Measurements from ENCODE around the gene KIF2A. TPM values are rescaled to one million over a fixed set of nuclear protein-coding genes. Genes with fewer than 3 reads are reported as not detected.

KIF2A gene
- total and polyA plus RNA-seq, 2 of the 4 experiments (the other 2 are of a cell fraction) = 23.6 to 37.3 TPM

GRCh38 chr5:62374090-62374489 is 68.1 kb downstream of the KIF2A start:
- Histone ChIP-seq H2BK5ac (ENCODE audit: low read depth, low read length, poor library complexity, severe bottlenecking) (no peak overlapping the region), H3K4ac (ENCODE audit: low read depth, low read length) (no peak overlapping the region), H3K9me3 (ENCODE audit: control insufficient read depth, insufficient read depth, low read length) (no peaks in the 10 kb centered on the region), H2AK5ac (ENCODE audit: low read depth, low read length) (no peak overlapping the region), H3K4me3 (ENCODE audit: insufficient read depth, low read depth, low read length) (no peak overlapping the region), H4K91ac (ENCODE audit: insufficient read depth, low read depth, low read length) (no peak overlapping the region), H3K4me1 (ENCODE audit: control insufficient read depth, insufficient read depth, low read length) (no peaks in the 10 kb centered on the region), H3K27me3 (ENCODE audit: control insufficient read depth, insufficient read depth, low read length) (no peaks in the 10 kb centered on the region), H4K8ac (ENCODE audit: low read depth in 2 of 2, low read length in 2 of 2) (no peak overlapping the region), H2BK15ac (ENCODE audit: low read depth, low read length) (no peak overlapping the region), H3K79me1 (ENCODE audit: low read depth in 1 of 2, low read length in 2 of 2) (peaks cover 3% of the 10 kb centered on the region in 2 experiments; a peak in 1 of 4 replicates), H3K14ac (replicated peaks; ENCODE audit: low read depth, low read length) (no peak overlapping the region), H2BK120ac (ENCODE audit: low read depth, low read length) (no peak overlapping the region), H3K9ac (ENCODE audit: low read depth, low read length) (no peak overlapping the region), H3K27ac (ENCODE audit: insufficient read depth, low read length) (no peak overlapping the region), H3K23ac (ENCODE audit: low read depth, low read length) (no peak overlapping the region), H3K18ac (ENCODE audit: low read depth, low read length) (no peak overlapping the region), H4K20me1 (ENCODE audit: insufficient read depth, low read length) (no peaks in the 10 kb centered on the region), H4K5ac (ENCODE audit: low read depth, low read length) (no peak overlapping the region), H2AFZ (replicated peaks; ENCODE audit: low read length, poor library complexity) (no peak overlapping the region), H2BK20ac (ENCODE audit: low read depth, low read length) (no peak overlapping the region), H3K9me1 (ENCODE audit: insufficient read depth, low read length) (no peaks in the 10 kb centered on the region), H2AK9ac (replicated peaks; ENCODE audit: low read depth, low read length, poor library complexity) (no peak overlapping the region), H3K56ac (ENCODE audit: extremely low read depth, insufficient read depth, low read length) (no peak overlapping the region), H3K4me2 (ENCODE audit: low read depth, low read length) (no peak overlapping the region), H3K36me3 (ENCODE audit: control insufficient read depth, insufficient read depth, low read length) (peaks cover 26% of the 10 kb centered on the region)
- no TSS peak for BruUV-seq (replicated peaks)
- dilution Hi-C loops (cut with HindIII; ENCODE audit: low sequenced_read_pairs, unreplicated experiment) = no loop called here
- intact Hi-C loops (cut with micrococcal nuclease) = no loop called here
- POLR2A ChIA-PET (ENCODE audit: unreplicated experiment) = no interaction called here
- in situ Hi-C loops (cut with MboI; ENCODE audit: low sequenced_read_pairs) = no loop called here
- no peak for DNase-seq
- no peak for TF ChIP-seq RFX5 (IDR thresholded peaks at IDR 0.05; ENCODE audit: low read depth, low read length)
- no peak for TF ChIP-seq CEBPB (IDR thresholded peaks at IDR 0.05; ENCODE audit: low read depth, low read length)
- no peak for TF ChIP-seq FOS (IDR thresholded peaks at IDR 0.05; ENCODE audit: low read depth, low read length)
- no peak for TF ChIP-seq USF2 (IDR thresholded peaks at IDR 0.05; ENCODE audit: low read depth, low read length)
- no peak for TF ChIP-seq CTCF (conservative IDR thresholded peaks at IDR 0.05; ENCODE audit: low read depth, low read length)
- no peak for TF ChIP-seq MAZ (IDR thresholded peaks at IDR 0.05; ENCODE audit: borderline replicate concordance, low read depth, low read length)
- no peak for TF ChIP-seq POLR2A (IDR thresholded peaks at IDR 0.05; ENCODE audit: low read depth, low read length)
- no peak for TF ChIP-seq CHD1 (IDR thresholded peaks at IDR 0.05; ENCODE audit: low read depth, low read length)
- TF ChIP-seq MAFK (IDR thresholded peaks at IDR 0.05; ENCODE audit: low read depth, low read length) = no peak
- TF ChIP-seq SMC3 (IDR thresholded peaks at IDR 0.05; ENCODE audit: low read depth, low read length) = no peak
- no peak for TF ChIP-seq RAD21 (IDR thresholded peaks at IDR 0.05; ENCODE audit: low read length)
- no peak for TF ChIP-seq MXI1 (IDR thresholded peaks at IDR 0.05; ENCODE audit: borderline replicate concordance, low read depth, low read length)
- no CpG with 5 or more reads among the region's 1 CpG for WGBS, 2 experiments (ENCODE audit: extremely low coverage in 2 of 2, insufficient read length in 1 of 2)
- ATAC-seq (ENCODE audit: low read depth) = no peak
- CTCF ChIA-PET = no interaction called here

Measured in IMR-90 (cell line).